H9 (cell line): Measurements from ENCODE around the gene ACP3. TPM values are rescaled to one million over a fixed set of nuclear protein-coding genes. Genes with fewer than 3 reads are reported as not detected.

ENCODE experiments used
- DNase-seq: peaks from one replicate; pipeline ENCODE4 v3.0.0-alpha.2; 2017
- H2AFZ ChIP-seq: one replicate; pipeline ENCODE4 v1.6.1; 2013; ENCODE audit warnings: mild to moderate bottlenecking, low read length, control low read depth, moderate library complexity
- H2AK5ac ChIP-seq: 2 replicates; pipeline ENCODE4 v1.6.1; 2013; ENCODE audit warnings: low read length, control low read depth, mixed read lengths; ENCODE audit not compliant: insufficient read length
- H2BK120ac ChIP-seq: one replicate; pipeline ENCODE4 v1.6.1; 2013; ENCODE audit warnings: low read depth, mild to moderate bottlenecking, low read length, control low read depth, inconsistent platforms; ENCODE audit not compliant: poor library complexity, severe bottlenecking
- H2BK12ac ChIP-seq: 2 replicates; pipeline ENCODE4 v1.6.1; 2013; ENCODE audit warnings: low read length, control low read depth, mixed read lengths, low read depth; ENCODE audit not compliant: insufficient read length
- H2BK15ac ChIP-seq: 2 replicates; pipeline ENCODE4 v1.6.1; 2013; ENCODE audit warnings: low read depth, low read length, control low read depth
- H2BK20ac ChIP-seq: one replicate; pipeline ENCODE4 v1.6.1; 2013; ENCODE audit warnings: low read depth, mild to moderate bottlenecking, low read length, control low read depth, inconsistent platforms; ENCODE audit not compliant: poor library complexity, severe bottlenecking
- H2BK5ac ChIP-seq: 2 replicates; pipeline ENCODE4 v1.6.1; 2013; ENCODE audit warnings: low read length, control low read depth, mixed read lengths; ENCODE audit not compliant: insufficient read length
- H3K14ac ChIP-seq: 2 replicates; pipeline ENCODE4 v1.6.1; 2013; ENCODE audit warnings: low read length, control low read depth; ENCODE audit not compliant: insufficient read depth
- H3K18ac ChIP-seq: 2 replicates; pipeline ENCODE4 v1.6.1; 2013; ENCODE audit warnings: low read depth, mild to moderate bottlenecking, mixed read lengths, low read length, control low read depth; ENCODE audit not compliant: insufficient read length
- H3K23ac ChIP-seq: 2 replicates; pipeline ENCODE4 v1.6.1; 2013; ENCODE audit warnings: low read length, control low read depth, mixed read lengths, low read depth; ENCODE audit not compliant: insufficient read length
- H3K23me2 ChIP-seq: 2 replicates; pipeline ENCODE4 v1.6.1; 2013; ENCODE audit warnings: low read depth, mild to moderate bottlenecking, mixed read lengths, low read length, control low read depth; ENCODE audit not compliant: insufficient read length, poor library complexity, severe bottlenecking
- H3K27ac ChIP-seq: 2 replicates; pipeline ENCODE4 v1.5.1; 2013; ENCODE audit warnings: low read length, control low read depth, mixed read lengths, low read depth; ENCODE audit not compliant: insufficient read length
- H3K27me3 ChIP-seq: 2 replicates; pipeline ENCODE4 v1.6.1; 2013; ENCODE audit warnings: low read length, control low read depth, inconsistent platforms; ENCODE audit not compliant: insufficient read depth
- H3K4ac ChIP-seq: 2 replicates; pipeline ENCODE4 v1.6.1; 2013; ENCODE audit warnings: low read depth, mild to moderate bottlenecking, control low read depth, inconsistent platforms, low read length, moderate library complexity
- H3K4me1 ChIP-seq: 2 replicates; pipeline ENCODE4 v1.6.1; 2013; ENCODE audit warnings: low read length, control low read depth, inconsistent platforms; ENCODE audit not compliant: insufficient read depth
- H3K4me2 ChIP-seq: 2 replicates; pipeline ENCODE4 v1.6.1; 2013; ENCODE audit warnings: low read length, control low read depth, mixed read lengths; ENCODE audit not compliant: insufficient read length, insufficient read depth
- H3K56ac ChIP-seq: 2 replicates; pipeline ENCODE4 v1.6.1; 2013; ENCODE audit warnings: low read depth, mild to moderate bottlenecking, mixed read lengths, low read length, control low read depth; ENCODE audit not compliant: insufficient read length
- H3K79me1 ChIP-seq: 2 replicates; pipeline ENCODE4 v1.6.1; 2013; ENCODE audit warnings: low read depth, mild to moderate bottlenecking, moderate library complexity, low read length, control low read depth, inconsistent platforms; ENCODE audit not compliant: insufficient read depth, poor library complexity, severe bottlenecking
- H3K79me2 ChIP-seq: 2 replicates; pipeline ENCODE4 v1.6.1; 2013; ENCODE audit warnings: low read length, control low read depth, inconsistent platforms; ENCODE audit not compliant: insufficient read depth
- H3K9ac ChIP-seq: 2 replicates; pipeline ENCODE4 v1.6.1; 2013; ENCODE audit warnings: low read length, control low read depth, mixed read lengths; ENCODE audit not compliant: insufficient read length; ENCODE audit errors: extremely low read depth
- H3K9me3 ChIP-seq: one replicate; pipeline ENCODE4 v1.6.1; 2013; ENCODE audit warnings: low read depth, low read length, inconsistent platforms; ENCODE audit not compliant: control insufficient read depth
- H3T11ph ChIP-seq: one replicate; pipeline ENCODE4 v1.6.1; 2013; ENCODE audit warnings: mild to moderate bottlenecking, low read length, control low read depth, inconsistent platforms
- H4K20me1 ChIP-seq: one replicate; pipeline ENCODE4 v1.6.1; 2013; ENCODE audit not compliant: control insufficient read depth, insufficient read length, insufficient read depth
- H4K5ac ChIP-seq: 2 replicates; pipeline ENCODE4 v1.6.1; 2013; ENCODE audit warnings: low read depth, mild to moderate bottlenecking, mixed read lengths, low read length, control low read depth; ENCODE audit not compliant: insufficient read length
- H4K8ac ChIP-seq: replicated peaks from 2 replicates; pipeline ENCODE4 v1.6.1; 2013; ENCODE audit warnings: low read length, control low read depth, mixed read lengths, low read depth; ENCODE audit not compliant: insufficient read length
- H4K91ac ChIP-seq: 2 replicates; pipeline ENCODE4 v1.6.1; 2013; ENCODE audit warnings: low read depth, mild to moderate bottlenecking, moderate library complexity, mixed read lengths, low read length, control low read depth; ENCODE audit not compliant: insufficient read length
- H3K27ac Mint-ChIP-seq, 3 experiments: 2 replicates in 2 of 3; 3 replicates in 1 of 3; pipeline ENCODE4 v1.8.0; 2020 to 2021; ENCODE audit warnings: mixed read lengths in 3 of 3, mild to moderate bottlenecking in 1 of 3, moderate library complexity in 1 of 3
- H3K27me3 Mint-ChIP-seq: 2 replicates; pipeline ENCODE4 v1.8.0; 2021; ENCODE audit warnings: low read depth, mild to moderate bottlenecking, moderate library complexity, mixed read lengths
- H3K36me3 Mint-ChIP-seq, 3 experiments: 2 replicates in 2 of 3; 3 replicates in 1 of 3; pipeline ENCODE4 v1.8.0; 2020 to 2021; ENCODE audit warnings: low read depth in 3 of 3, mixed read lengths in 3 of 3; ENCODE audit not compliant: insufficient read depth in 1 of 3
- H3K4me1 Mint-ChIP-seq, 2 experiments: 2 replicates each; pipeline ENCODE4 v1.8.0; 2020; ENCODE audit warnings: mixed read lengths in 2 of 2
- H3K4me3 Mint-ChIP-seq, 2 experiments: 2 replicates in 1 of 2; 3 replicates in 1 of 2; pipeline ENCODE4 v1.8.0; 2020 to 2021; ENCODE audit warnings: mild to moderate bottlenecking in 2 of 2, mixed read lengths in 2 of 2, moderate library complexity in 1 of 2
- H3K9me3 Mint-ChIP-seq, 2 experiments: 2 replicates in 1 of 2; 3 replicates in 1 of 2; pipeline ENCODE4 v1.8.0; 2020; ENCODE audit warnings: mild to moderate bottlenecking in 2 of 2, mixed read lengths in 2 of 2, moderate library complexity in 1 of 2
- CTCF ChIP-seq: fragments of 200-600 bp; sonication (generic); conservative IDR thresholded peaks from 3 replicates; pipeline ENCODE4 v1.8.0; 2021; ENCODE audit warnings: antibody characterized with exemption, mild to moderate bottlenecking
- WGBS: extraction: QIAGEN DNeasy Blood & Tissue Kit; methylation state at CpG from one replicate; pipeline ENCODE4 v1.1.7; 2013; ENCODE audit warnings: missing lambda C conversion rate, low lambda C conversion rate, mixed read lengths; ENCODE audit not compliant: insufficient read length; ENCODE audit errors: extremely low coverage; 5-methylcytosine and 5-hydroxymethylcytosine counted together
- total RNA-seq: library from RNA; stranded (reverse); gene quantifications from 2 replicates; pipeline ENCODE4 v1.2.1, GENCODE V29; 2021

Gene ACP3
- total RNA-seq, 1 experiment from 2014 or later = 0.17 TPM

- no peak overlapping the region for H4K91ac ChIP-seq
- no peaks in the 10 kb centered on the region for H3K4me1 ChIP-seq
- peak; percentile 86 for TF ChIP-seq CTCF
- H3K56ac ChIP-seq = no peak overlapping the region
- H3K9ac ChIP-seq = no peak overlapping the region
- no peak overlapping the region for H2BK12ac ChIP-seq
- Mint-ChIP-seq H3K4me1 (peaks cover 11 to 15% of the 10 kb centered on the region in 2 experiments), H3K9me3 (no peaks in the 10 kb centered on the region), H3K27me3 (no peaks in the 10 kb centered on the region; the same call in 1 of the 2 replicates), H3K27ac (no peak overlapping the region; a peak in 1 of 7 replicates), H3K36me3 (no peaks in the 10 kb centered on the region), H3K4me3 (no peak overlapping the region)
- no peak overlapping the region for H2AK5ac ChIP-seq
- no peak overlapping the region for H2BK120ac ChIP-seq
- no peak overlapping the region for H2BK15ac ChIP-seq
- H3K14ac ChIP-seq = no peak overlapping the region
- no peaks in the 10 kb centered on the region for H4K20me1 ChIP-seq
- no peaks in the 10 kb centered on the region for H3K9me3 ChIP-seq
- H3K18ac ChIP-seq = no peak overlapping the region
- H3T11ph ChIP-seq = no peak overlapping the region
- no peaks in the 10 kb centered on the region for H3K79me2 ChIP-seq
- H2BK5ac ChIP-seq = no peak overlapping the region
- no peaks in the 10 kb centered on the region for H3K23me2 ChIP-seq
- no peak overlapping the region for H4K5ac ChIP-seq
- no peak overlapping the region for H2BK20ac ChIP-seq
- H3K23ac ChIP-seq = no peak overlapping the region
- H3K27ac ChIP-seq = no peak overlapping the region
- no peaks in the 10 kb centered on the region for H3K79me1 ChIP-seq
- DNase-seq = peak; percentile 39
- no peak overlapping the region for H3K4ac ChIP-seq
- H4K8ac ChIP-seq = no peak overlapping the region
- no peaks in the 10 kb centered on the region for H3K27me3 ChIP-seq
- no peak overlapping the region for H3K4me2 ChIP-seq
- no peak overlapping the region for H2AFZ ChIP-seq
- WGBS = no CpG with 5 or more reads among the region's 6 CpGs
Observed at GRCh38 chr3:132343018-132343612, 25.9 kb downstream of the ACP3 start.
